NT2/D1 (cell line): Measurements from ENCODE around the gene ARHGAP25.
A peak's percentile ranks its signal among the peaks of the same experiment; 100 is the strongest.

Experiments used
- DNase-seq: peaks from one replicate; pipeline ENCODE4 v3.0.0-alpha.2; 2011; ENCODE audit warnings: low read depth, low spot score
- H3K27me3 ChIP-seq: 2 replicates; pipeline ENCODE4 v1.6.0; 2011; ENCODE audit warnings: mild to moderate bottlenecking; ENCODE audit not compliant: insufficient read length, insufficient read depth
- H3K36me3 ChIP-seq: 2 replicates; pipeline ENCODE4 v1.6.1; 2011; ENCODE audit warnings: mild to moderate bottlenecking, low read length, mixed read lengths; ENCODE audit not compliant: insufficient read depth, insufficient read length
- H3K4me1 ChIP-seq: 2 replicates; pipeline ENCODE4 v1.5.1; 2011; ENCODE audit not compliant: insufficient read depth, insufficient read length
- H3K4me3 ChIP-seq: 2 replicates; pipeline ENCODE4 v1.5.1; 2011; ENCODE audit warnings: low read depth; ENCODE audit not compliant: insufficient read length
- H3K9ac ChIP-seq: 2 replicates; pipeline ENCODE4 v1.6.0; 2011; ENCODE audit warnings: low read depth; ENCODE audit not compliant: insufficient read length
- H3K9me3 ChIP-seq: 2 replicates; pipeline ENCODE4 v1.5.1; 2011; ENCODE audit warnings: mild to moderate bottlenecking, low read length; ENCODE audit not compliant: insufficient read depth
- SUZ12 ChIP-seq: IDR thresholded peaks from 2 replicates; pipeline ENCODE4 v1.6.1; 2011; ENCODE audit not compliant: insufficient read length, insufficient read depth; ENCODE audit errors: extremely low read depth
- YY1 ChIP-seq: IDR thresholded peaks from 2 replicates; pipeline ENCODE4 v1.6.1; 2011; ENCODE audit not compliant: insufficient read length, insufficient read depth
- ZNF274 ChIP-seq: IDR thresholded peaks from 2 replicates; pipeline ENCODE4 v1.6.1; 2011; ENCODE audit warnings: mild to moderate bottlenecking, low read depth, low read length

ARHGAP25 gene

GRCh38 chr2:68693951-68694350 is 40.7 kb upstream of the ARHGAP25 start:
- no peak for DNase-seq
- no peaks in the 10 kb centered on the region for H3K36me3 ChIP-seq
- no peak overlapping the region for H3K4me3 ChIP-seq
- no peaks in the 10 kb centered on the region for H3K27me3 ChIP-seq
- peaks cover 47% of the 10 kb centered on the region for H3K9me3 ChIP-seq
- H3K4me1 ChIP-seq: no peaks in the 10 kb centered on the region
- TF ChIP-seq ZNF274: no peak
- TF ChIP-seq YY1: no peak
- TF ChIP-seq SUZ12: no peak
- no peak overlapping the region for H3K9ac ChIP-seq

- DNase-seq: no peak
- TF ChIP-seq YY1 (no peak), ZNF274 (no peak), SUZ12 (no peak)
- Histone ChIP-seq H3K27me3 (no peaks in the 10 kb centered on the region), H3K4me3 (no peak overlapping the region), H3K4me1 (no peaks in the 10 kb centered on the region), H3K9ac (no peak overlapping the region), H3K9me3 (peaks cover 64% of the 10 kb centered on the region), H3K36me3 (no peaks in the 10 kb centered on the region)
Observed at GRCh38 chr2:68695971-68696370, 38.6 kb upstream of the ARHGAP25 start.

- TF ChIP-seq SUZ12 (no peak), YY1 (no peak)
- Histone ChIP-seq H3K27me3 (no peaks in the 10 kb centered on the region), H3K4me3 (no peak overlapping the region), H3K4me1 (no peaks in the 10 kb centered on the region), H3K9ac (no peak overlapping the region), H3K9me3 (peaks cover 64% of the 10 kb centered on the region), H3K36me3 (no peaks in the 10 kb centered on the region)
- DNase-seq: peak; percentile 73
Observed at GRCh38 chr2:68696554-68696953, 38.1 kb upstream of the ARHGAP25 start.

GRCh38 chr2:68698567-68699377 is 35.8 kb upstream of the ARHGAP25 start:
- TF ChIP-seq YY1 (no peak), ZNF274 (no peak), SUZ12 (no peak)
- H3K9me3 ChIP-seq: peaks cover 64% of the 10 kb centered on the region

GRCh38 chr2:68700560-68700959 is 34.1 kb upstream of the ARHGAP25 start:
- no peak for DNase-seq

More at GRCh38 chr2:68698567-68699377, 35.8 kb upstream of the ARHGAP25 start:
- no peak overlapping the region for H3K9ac ChIP-seq
- no peaks in the 10 kb centered on the region for H3K36me3 ChIP-seq
- no peaks in the 10 kb centered on the region for H3K27me3 ChIP-seq
- H3K4me1 ChIP-seq: no peaks in the 10 kb centered on the region
- no peak overlapping the region for H3K4me3 ChIP-seq
- no peak for DNase-seq

GRCh38 chr2:68706637-68707036 is 28.0 kb upstream of the ARHGAP25 start:
- H3K4me1 ChIP-seq: no peaks in the 10 kb centered on the region
- no peaks in the 10 kb centered on the region for H3K36me3 ChIP-seq
- TF ChIP-seq YY1 (no peak), SUZ12 (no peak), ZNF274 (no peak)
- H3K9me3 ChIP-seq: no peaks in the 10 kb centered on the region
- no peak for DNase-seq
- no peak overlapping the region for H3K4me3 ChIP-seq
- H3K9ac ChIP-seq: no peak overlapping the region
- no peaks in the 10 kb centered on the region for H3K27me3 ChIP-seq

More at GRCh38 chr2:68700560-68700959, 34.1 kb upstream of the ARHGAP25 start:
- Histone ChIP-seq H3K9ac (no peak overlapping the region), H3K4me3 (no peak overlapping the region), H3K9me3 (peaks cover 49% of the 10 kb centered on the region), H3K36me3 (no peaks in the 10 kb centered on the region), H3K4me1 (no peaks in the 10 kb centered on the region), H3K27me3 (no peaks in the 10 kb centered on the region)
- no peak for TF ChIP-seq YY1
- TF ChIP-seq ZNF274: no peak
- no peak for TF ChIP-seq SUZ12

GRCh38 chr2:68708629-68709028 is 26.0 kb upstream of the ARHGAP25 start:
- DNase-seq: no peak
- H3K4me3 ChIP-seq: no peak overlapping the region
- H3K27me3 ChIP-seq: no peaks in the 10 kb centered on the region
- no peaks in the 10 kb centered on the region for H3K36me3 ChIP-seq
- no peaks in the 10 kb centered on the region for H3K4me1 ChIP-seq
- no peaks in the 10 kb centered on the region for H3K9me3 ChIP-seq
- no peak overlapping the region for H3K9ac ChIP-seq
- TF ChIP-seq ZNF274: no peak
- no peak for TF ChIP-seq YY1
- TF ChIP-seq SUZ12: no peak
